ENCODE data around the gene ROR2.

DNA sequence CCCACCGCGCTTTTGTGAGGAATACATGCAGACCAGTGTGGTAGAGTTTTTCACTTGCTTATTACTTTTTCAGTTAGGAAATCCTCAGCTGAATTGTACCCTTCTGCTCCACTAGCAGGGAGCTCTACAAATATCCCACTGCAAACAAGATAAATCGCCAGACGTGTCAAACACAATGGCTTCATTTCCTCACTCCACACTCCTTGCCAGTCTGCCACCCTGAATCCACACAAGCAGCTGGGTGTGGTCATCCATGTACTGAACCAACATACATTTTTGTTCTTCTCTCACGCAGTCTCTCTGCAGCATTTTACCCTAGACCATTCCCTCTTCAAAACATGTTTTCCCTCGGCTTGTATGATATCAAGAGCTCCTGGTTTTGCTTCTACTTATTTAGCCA lies 3.7 kb upstream of the ROR2 start:
- TF ChIP-seq, protein P1, sequence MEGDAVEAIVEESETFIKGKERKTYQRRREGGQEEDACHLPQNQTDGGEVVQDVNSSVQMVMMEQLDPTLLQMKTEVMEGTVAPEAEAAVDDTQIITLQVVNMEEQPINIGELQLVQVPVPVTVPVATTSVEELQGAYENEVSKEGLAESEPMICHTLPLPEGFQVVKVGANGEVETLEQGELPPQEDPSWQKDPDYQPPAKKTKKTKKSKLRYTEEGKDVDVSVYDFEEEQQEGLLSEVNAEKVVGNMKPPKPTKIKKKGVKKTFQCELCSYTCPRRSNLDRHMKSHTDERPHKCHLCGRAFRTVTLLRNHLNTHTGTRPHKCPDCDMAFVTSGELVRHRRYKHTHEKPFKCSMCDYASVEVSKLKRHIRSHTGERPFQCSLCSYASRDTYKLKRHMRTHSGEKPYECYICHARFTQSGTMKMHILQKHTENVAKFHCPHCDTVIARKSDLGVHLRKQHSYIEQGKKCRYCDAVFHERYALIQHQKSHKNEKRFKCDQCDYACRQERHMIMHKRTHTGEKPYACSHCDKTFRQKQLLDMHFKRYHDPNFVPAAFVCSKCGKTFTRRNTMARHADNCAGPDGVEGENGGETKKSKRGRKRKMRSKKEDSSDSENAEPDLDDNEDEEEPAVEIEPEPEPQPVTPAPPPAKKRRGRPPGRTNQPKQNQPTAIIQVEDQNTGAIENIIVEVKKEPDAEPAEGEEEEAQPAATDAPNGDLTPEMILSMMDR (conservative IDR thresholded peaks at IDR 0.05; ENCODE audit: low read depth, low read length), result no peak
- no peak for TF ChIP-seq EZH2 (IDR thresholded peaks at IDR 0.05; ENCODE audit: low read length, unreplicated experiment)
- no peak for TF ChIP-seq EZH2phosphoT487 (IDR thresholded peaks at IDR 0.05; ENCODE audit: borderline replicate concordance, low read length)

All from PC-3 (cell line).